Activated T-cell treated with anti-CD3 and anti-CD28 coated beads, Interleukin-2, amount 50 U/mL, for 24 hours (primary cell): ENCODE data around the gene SGSH.
A peak's percentile ranks its signal among the peaks of the same experiment; 100 is the strongest.

ENCODE experiments used
- DNase-seq: peaks from one replicate; pipeline ENCODE4 v3.0.0-alpha.2; 2020
- H3K27ac Mint-ChIP-seq: 2 replicates; pipeline ENCODE4 v1.8.0; 2020; ENCODE audit warnings: mild to moderate bottlenecking, mixed read lengths
- H3K27me3 Mint-ChIP-seq: 2 replicates; pipeline ENCODE4 v1.8.0; 2020; ENCODE audit warnings: mixed read lengths
- H3K36me3 Mint-ChIP-seq: 2 replicates; pipeline ENCODE4 v1.8.0; 2020; ENCODE audit warnings: low read depth, mixed read lengths
- H3K4me1 Mint-ChIP-seq: 2 replicates; pipeline ENCODE4 v1.8.0; 2020; ENCODE audit warnings: low read depth, mixed read lengths
- H3K4me3 Mint-ChIP-seq: 2 replicates; pipeline ENCODE4 v1.8.0; 2020; ENCODE audit warnings: mild to moderate bottlenecking, moderate library complexity, mixed read lengths
- H3K9me3 Mint-ChIP-seq: 2 replicates; pipeline ENCODE4 v1.8.0; 2020; ENCODE audit warnings: mixed read lengths

Gene SGSH

DNA sequence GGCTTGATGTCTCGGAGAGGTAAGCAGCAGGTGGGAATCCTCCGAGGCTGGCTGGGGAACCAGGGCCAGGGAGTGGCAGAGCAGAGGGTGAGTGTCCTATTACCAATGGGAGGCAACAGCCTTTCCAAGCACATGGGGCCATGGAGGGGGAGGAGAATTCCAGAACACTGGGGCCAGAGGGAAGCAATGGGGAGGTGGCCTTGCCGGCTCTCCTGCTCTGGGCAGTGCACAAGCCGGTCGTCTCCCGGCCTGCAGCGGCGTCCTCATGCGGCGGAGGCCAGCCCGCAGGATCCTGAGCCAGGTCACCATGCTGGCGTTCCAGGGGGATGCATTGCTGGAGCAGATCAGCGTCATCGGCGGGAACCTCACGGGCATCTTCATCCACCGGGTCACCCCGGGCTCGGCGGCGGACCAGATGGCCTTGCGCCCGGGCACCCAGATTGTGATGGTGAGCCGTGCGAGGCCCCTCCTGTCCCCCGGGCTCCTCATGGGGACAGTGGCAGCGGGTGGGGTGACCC is 21.9 kb downstream of the SGSH start:
- DNase-seq = no peak
- Mint-ChIP-seq H3K27me3 (peaks cover 4% of the 10 kb centered on the region), H3K4me1 (peaks cover 2% of the 10 kb centered on the region), H3K4me3 (no peak overlapping the region), H3K9me3 (no peaks in the 10 kb centered on the region), H3K36me3 (no peaks in the 10 kb centered on the region), H3K27ac (no peak overlapping the region)

DNA sequence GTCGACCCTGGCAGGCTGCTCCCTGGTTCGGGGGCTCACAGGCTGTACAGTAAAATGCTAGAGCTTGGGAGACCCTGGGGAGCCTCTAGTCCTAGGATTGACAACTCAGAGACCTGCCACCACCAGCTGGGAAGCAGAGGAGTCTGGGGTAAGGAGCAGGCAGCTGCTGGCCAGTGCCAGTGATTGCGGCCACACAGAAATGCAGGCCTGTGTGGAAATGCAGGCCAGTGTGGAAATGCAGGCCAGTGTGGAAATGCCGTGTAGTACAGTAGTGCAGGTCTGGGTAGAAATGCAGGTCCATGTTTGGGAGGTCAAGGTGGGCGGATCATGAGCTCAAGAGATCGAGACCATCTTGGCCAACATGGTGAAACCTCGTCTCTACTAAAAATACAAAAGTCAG is 23.5 kb downstream of the SGSH start:
- no peaks in the 10 kb centered on the region for H3K9me3 Mint-ChIP-seq
- DNase-seq = no peak
- no peak overlapping the region for H3K4me3 Mint-ChIP-seq
- no peak overlapping the region for H3K27ac Mint-ChIP-seq
- no peaks in the 10 kb centered on the region for H3K36me3 Mint-ChIP-seq
- H3K27me3 Mint-ChIP-seq = peaks cover 9% of the 10 kb centered on the region
- peaks cover 2% of the 10 kb centered on the region for H3K4me1 Mint-ChIP-seq

DNA sequence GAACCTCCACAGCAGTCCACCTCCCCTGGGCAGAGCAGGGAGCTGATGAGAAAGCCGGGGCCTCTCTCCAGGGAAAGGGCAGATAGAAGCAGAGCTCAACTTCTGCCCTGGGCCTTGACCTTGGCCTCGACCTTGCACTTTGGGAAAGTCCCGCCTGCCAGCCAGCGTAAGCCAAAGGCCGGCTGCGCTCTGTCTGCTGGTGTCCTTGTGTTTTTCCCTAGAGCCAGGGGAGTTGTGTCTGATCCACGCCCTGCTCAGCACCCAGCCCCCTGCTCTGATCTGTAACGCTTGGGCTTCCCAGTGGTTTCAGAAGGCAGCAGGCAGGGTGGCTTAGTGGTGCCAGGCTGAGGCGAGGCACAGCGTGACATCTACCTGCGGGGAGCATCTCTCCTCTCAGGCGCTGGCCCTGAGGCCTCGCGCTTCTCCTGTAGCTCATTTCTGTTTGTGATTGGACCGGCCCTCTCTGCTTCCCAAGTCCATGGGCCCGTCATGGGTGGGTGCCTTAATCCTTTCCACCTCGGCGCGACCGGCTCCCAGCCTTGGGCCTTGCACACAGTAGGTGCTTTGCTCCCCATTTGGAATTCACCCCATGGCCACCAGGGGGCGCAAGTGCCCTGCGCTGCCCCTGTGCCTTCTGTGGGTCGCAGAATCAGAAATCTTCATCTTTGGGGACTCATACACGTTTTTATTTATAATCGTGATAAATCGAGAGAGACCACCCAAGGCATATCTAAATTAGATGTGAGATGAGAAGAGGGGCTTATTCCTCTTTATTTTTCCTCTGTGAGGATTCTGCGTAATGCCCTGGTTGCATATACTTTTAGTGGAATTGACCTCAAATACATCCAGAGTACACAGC is 24.2 kb downstream of the SGSH start:
- H3K27me3 Mint-ChIP-seq = peaks cover 11% of the 10 kb centered on the region
- H3K4me3 Mint-ChIP-seq = no peak overlapping the region
- DNase-seq = peak; percentile 78
- no peaks in the 10 kb centered on the region for H3K36me3 Mint-ChIP-seq
- H3K27ac Mint-ChIP-seq = no peak overlapping the region
- peaks cover 2% of the 10 kb centered on the region for H3K4me1 Mint-ChIP-seq
- no peaks in the 10 kb centered on the region for H3K9me3 Mint-ChIP-seq

DNA sequence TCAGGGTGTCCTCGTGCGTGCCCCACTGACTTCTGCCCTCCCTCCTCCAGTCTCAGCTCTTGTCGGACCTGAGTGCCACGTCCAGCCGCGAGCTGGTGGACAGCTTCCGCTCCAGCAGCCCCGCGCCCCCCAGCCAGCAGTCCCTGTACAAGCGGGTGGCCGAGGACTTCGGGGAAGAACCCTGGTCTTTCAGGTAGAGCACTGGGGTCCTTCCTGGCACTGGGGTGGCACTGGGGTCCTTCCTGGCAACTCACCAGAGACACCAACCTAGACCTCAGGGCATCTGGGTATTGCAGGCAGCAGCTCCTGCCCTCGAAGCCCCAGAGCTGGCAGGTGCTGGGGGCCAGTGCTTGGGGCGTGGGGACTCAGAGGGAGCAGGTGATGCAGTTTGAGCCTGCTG is 25.0 kb downstream of the SGSH start:
- H3K27me3 Mint-ChIP-seq = peaks cover 11% of the 10 kb centered on the region
- no peak for DNase-seq
- no peaks in the 10 kb centered on the region for H3K36me3 Mint-ChIP-seq
- H3K4me1 Mint-ChIP-seq = peaks cover 2% of the 10 kb centered on the region
- no peak overlapping the region for H3K27ac Mint-ChIP-seq
- H3K4me3 Mint-ChIP-seq = no peak overlapping the region
- H3K9me3 Mint-ChIP-seq = no peaks in the 10 kb centered on the region

DNA sequence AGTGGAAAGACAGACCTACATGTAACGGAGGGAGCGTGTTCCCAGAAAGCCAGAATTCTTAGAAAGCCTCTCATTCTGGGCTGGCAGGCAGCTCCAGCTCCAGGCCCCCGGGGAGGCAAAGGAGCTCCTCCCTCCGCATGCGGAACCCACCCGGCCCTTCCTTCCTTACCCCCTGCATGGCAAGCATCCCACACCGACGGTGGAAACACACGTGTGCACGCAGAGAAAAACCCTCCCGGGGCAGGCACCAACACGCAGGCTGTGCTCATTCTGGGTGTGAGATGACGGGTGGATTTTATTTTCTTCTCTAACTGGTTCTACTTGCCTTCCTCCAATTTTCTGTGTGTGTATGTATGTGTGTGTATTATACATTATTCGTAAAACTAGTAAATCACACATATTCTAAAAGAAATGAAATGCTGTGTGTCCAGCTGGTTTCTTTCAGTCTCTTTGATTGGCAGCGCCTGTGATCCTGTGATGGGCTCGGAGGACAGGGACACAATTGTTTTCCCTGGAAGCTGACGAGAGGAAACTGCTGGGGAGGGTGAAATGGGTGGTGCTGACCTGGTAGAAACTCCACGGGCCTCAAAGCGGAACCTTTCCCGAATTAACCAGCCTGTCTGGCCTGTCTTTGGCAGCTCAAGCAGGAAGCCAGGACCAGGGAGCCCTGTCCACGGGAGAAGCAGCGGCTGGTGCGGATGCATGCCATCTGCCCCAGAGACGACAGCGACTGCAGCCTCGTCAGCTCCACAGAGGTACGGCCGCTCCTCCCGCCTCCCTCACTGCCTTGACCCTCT is 28.1 kb downstream of the SGSH start:
- H3K27me3 Mint-ChIP-seq = peaks cover 11% of the 10 kb centered on the region
- peaks cover 2% of the 10 kb centered on the region for H3K4me1 Mint-ChIP-seq
- no peak overlapping the region for H3K27ac Mint-ChIP-seq
- no peak overlapping the region for H3K4me3 Mint-ChIP-seq
- DNase-seq = no peak
- H3K9me3 Mint-ChIP-seq = no peaks in the 10 kb centered on the region
- H3K36me3 Mint-ChIP-seq = no peaks in the 10 kb centered on the region

DNA sequence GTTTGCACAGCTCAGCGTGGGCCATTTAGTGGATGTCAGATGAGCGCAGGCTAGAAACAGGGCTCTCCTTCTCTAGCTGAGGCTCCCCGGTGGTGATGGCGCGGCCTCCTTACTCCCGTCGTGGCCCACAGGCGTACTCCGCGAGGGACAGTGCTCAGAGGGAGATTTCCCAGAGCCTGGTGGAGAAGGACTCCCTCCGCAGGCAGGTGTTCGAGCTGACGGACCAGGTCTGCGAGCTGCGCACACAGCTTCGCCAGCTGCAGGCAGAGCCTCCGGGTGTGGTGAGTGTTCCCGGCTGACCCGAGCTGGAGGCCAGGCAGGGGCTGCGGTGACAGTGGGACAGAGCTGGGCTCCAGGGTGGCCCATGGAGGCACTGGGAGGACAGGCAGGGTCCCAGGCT is 28.9 kb downstream of the SGSH start:
- H3K4me1 Mint-ChIP-seq = peaks cover 2% of the 10 kb centered on the region
- DNase-seq = no peak
- H3K27ac Mint-ChIP-seq = no peak overlapping the region
- no peaks in the 10 kb centered on the region for H3K36me3 Mint-ChIP-seq
- H3K4me3 Mint-ChIP-seq = no peak overlapping the region
- H3K27me3 Mint-ChIP-seq = peaks cover 11% of the 10 kb centered on the region
- no peaks in the 10 kb centered on the region for H3K9me3 Mint-ChIP-seq

DNA sequence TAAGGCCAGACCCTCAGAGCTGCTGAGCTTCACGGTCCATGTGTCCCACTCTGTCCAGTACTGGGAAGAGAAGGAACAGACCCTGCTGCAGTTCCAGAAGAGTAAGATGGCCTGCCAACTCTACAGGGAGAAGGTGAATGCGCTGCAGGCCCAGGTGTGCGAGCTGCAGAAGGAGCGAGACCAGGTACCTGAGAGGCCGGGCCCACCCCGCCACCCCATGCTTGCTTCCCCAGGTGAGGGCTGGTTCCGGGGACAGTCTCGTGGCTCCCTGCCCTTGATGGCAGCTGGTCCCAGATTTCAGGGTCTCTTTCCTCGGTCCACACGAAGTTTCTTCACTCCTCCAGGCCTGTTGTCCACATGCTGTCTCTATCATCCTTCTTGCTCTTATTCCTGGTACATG is 29.4 kb downstream of the SGSH start:
- peaks cover 11% of the 10 kb centered on the region for H3K27me3 Mint-ChIP-seq

DNA sequence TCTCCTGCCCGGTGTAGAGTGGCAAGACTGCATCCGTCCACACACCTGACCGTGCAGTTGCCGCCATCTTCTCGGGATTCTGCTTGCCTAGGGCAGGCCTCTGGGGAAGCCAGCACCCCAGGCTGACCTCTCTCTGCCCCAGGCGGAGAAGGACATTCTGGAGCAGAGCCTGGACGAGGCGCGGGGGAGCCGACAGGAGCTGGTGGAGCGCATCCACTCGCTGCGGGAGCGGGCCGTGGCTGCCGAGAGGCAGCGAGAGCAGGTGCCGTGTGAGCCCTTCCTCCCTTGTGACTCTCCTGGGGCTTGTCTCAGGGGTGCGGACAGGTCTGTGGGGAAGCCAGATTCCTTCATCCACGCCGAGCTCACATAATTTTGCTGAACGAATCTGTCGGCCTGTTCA is 30.5 kb downstream of the SGSH start:
- no peaks in the 10 kb centered on the region for H3K36me3 Mint-ChIP-seq
- no peak overlapping the region for H3K27ac Mint-ChIP-seq
- H3K4me1 Mint-ChIP-seq = no peaks in the 10 kb centered on the region
- no peak for DNase-seq
- no peak overlapping the region for H3K4me3 Mint-ChIP-seq
- H3K9me3 Mint-ChIP-seq = no peaks in the 10 kb centered on the region
- peaks cover 11% of the 10 kb centered on the region for H3K27me3 Mint-ChIP-seq

More for the DNA sequence above, 29.4 kb downstream of the SGSH start:
- no peaks in the 10 kb centered on the region for H3K4me1 Mint-ChIP-seq
- no peak for DNase-seq
- no peaks in the 10 kb centered on the region for H3K9me3 Mint-ChIP-seq
- no peaks in the 10 kb centered on the region for H3K36me3 Mint-ChIP-seq
- no peak overlapping the region for H3K27ac Mint-ChIP-seq
- no peak overlapping the region for H3K4me3 Mint-ChIP-seq

DNA sequence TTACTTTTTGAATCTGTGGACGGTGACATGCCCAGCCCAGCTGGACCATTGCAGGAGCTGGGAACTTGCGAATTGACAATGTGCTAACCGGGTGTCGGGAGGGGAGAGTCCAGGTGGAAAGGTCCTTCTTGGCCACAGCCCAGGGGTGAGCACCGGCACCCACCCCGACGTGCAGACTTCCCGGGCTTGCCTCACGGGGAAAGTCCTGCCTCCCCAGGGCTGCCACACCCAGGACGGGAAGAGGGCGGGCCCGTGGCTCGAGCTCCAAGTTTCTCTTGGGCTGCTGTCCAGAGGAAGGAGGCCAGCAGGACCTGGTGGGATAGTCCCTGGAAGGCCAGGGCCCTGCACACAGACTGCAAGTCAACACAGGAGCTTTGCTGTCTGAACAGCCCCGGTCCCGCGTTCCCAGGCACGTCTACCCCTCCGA is 32.6 kb downstream of the SGSH start:
- Mint-ChIP-seq H3K4me3 (no peak overlapping the region), H3K36me3 (no peaks in the 10 kb centered on the region), H3K27me3 (peaks cover 7% of the 10 kb centered on the region), H3K4me1 (no peaks in the 10 kb centered on the region), H3K27ac (no peak overlapping the region), H3K9me3 (no peaks in the 10 kb centered on the region)
- no peak for DNase-seq

DNA sequence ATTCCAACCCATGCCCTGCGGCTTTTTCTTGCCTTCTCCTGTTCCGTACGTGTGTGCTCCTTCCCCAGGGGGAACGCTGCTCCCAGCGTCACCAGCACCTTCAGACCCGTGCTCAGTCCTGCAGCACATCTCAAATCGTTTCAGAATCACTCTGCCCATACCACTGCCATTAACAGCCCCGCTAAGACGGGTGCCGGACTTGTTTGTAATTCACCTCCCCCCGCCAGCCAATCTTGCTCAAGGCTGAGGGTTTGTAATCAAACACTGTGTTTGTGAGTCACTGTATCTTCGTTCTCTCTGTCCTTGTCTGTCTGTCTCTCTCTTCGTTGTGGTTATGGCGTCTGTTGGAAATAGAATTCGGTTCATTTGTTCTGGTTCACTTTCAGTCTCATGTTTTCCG is 33.0 kb downstream of the SGSH start:
- H3K4me3 Mint-ChIP-seq = no peak overlapping the region
- H3K4me1 Mint-ChIP-seq = no peaks in the 10 kb centered on the region
- no peak overlapping the region for H3K27ac Mint-ChIP-seq
- DNase-seq = no peak
- peaks cover 6% of the 10 kb centered on the region for H3K27me3 Mint-ChIP-seq
- H3K9me3 Mint-ChIP-seq = no peaks in the 10 kb centered on the region
- no peaks in the 10 kb centered on the region for H3K36me3 Mint-ChIP-seq

DNA sequence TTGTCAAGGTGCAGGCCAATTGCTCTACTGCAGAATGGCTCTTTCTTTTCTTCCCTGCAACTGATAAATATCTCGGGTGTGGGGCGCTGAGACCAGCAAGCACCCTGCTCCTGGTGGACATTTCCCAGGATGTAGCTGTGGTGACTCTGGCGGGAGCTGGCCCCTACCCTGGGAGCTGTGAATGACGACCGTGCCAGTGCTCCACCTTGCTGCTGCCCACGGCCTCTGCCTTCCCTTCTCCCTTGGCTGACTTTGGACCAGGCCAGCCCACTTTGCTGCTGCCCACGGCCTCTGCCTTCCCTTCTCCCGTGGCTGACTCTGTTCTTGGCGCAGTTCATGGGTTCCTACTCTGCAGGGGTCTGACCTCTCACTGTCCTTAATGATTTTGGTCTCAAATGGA is 34.2 kb downstream of the SGSH start:
- Mint-ChIP-seq H3K4me3 (no peak overlapping the region), H3K27ac (no peak overlapping the region), H3K27me3 (no peaks in the 10 kb centered on the region), H3K9me3 (no peaks in the 10 kb centered on the region), H3K4me1 (no peaks in the 10 kb centered on the region), H3K36me3 (no peaks in the 10 kb centered on the region)
- no peak for DNase-seq

DNA sequence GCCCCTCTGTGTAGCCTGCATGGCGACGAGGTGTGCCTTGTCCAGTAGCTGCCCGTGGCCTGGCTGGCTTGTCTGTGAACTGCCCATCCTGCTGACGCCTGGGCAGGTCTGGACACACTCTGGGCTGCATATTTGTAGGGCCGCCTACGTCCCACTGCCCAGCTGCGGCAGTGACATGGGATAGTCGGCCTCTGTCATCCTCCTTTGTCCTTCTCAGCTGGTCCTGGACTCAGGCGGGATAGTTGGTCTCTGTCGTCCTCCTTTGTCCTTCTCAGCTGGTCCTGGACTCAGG is 35.8 kb downstream of the SGSH start:
- DNase-seq = no peak
- Mint-ChIP-seq H3K27ac (no peak overlapping the region), H3K36me3 (no peaks in the 10 kb centered on the region), H3K9me3 (no peaks in the 10 kb centered on the region), H3K4me3 (no peak overlapping the region), H3K4me1 (no peaks in the 10 kb centered on the region), H3K27me3 (no peaks in the 10 kb centered on the region)

DNA sequence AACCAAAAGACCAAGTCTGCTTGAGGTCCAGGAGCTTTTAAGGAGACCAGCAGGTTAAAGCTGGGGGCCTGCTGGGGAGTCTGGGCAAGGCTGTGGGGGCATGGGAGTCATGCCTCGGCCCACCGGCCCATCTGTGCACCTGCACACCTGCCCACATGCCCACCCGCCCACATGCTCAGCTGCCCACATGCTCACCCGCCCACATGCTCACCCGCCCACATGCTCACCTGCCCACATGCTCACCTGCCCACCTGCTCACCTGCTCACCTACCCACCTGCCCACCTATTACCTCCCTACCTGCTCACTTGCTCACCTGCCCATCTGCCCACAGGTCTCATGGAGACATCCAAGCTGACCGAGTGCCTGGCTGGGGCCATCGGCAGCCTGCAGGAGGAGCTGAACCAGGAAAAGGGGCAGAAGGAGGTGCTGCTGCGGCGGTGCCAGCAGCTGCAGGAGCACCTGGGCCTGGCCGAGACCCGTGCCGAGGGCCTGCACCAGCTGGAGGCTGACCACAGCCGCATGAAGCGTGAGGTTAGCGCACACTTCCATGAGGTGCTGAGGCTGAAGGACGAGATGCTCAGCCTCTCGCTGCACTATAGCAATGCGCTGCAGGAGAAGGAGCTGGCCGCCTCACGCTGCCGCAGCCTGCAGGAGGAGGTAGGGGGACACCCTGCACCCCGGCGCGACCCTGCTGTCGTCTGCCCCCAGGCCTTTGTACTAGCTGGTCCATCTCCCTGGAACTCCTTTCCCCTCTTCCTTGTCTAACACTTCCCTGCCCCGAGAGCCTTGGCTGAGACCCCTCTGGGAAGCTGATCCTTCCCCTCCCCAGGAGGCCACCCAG is 36.3 kb downstream of the SGSH start:
- H3K4me3 Mint-ChIP-seq = no peak overlapping the region
- H3K27me3 Mint-ChIP-seq = no peaks in the 10 kb centered on the region
- no peak for DNase-seq
- H3K9me3 Mint-ChIP-seq = no peaks in the 10 kb centered on the region
- H3K4me1 Mint-ChIP-seq = no peaks in the 10 kb centered on the region
- no peak overlapping the region for H3K27ac Mint-ChIP-seq
- no peaks in the 10 kb centered on the region for H3K36me3 Mint-ChIP-seq

DNA sequence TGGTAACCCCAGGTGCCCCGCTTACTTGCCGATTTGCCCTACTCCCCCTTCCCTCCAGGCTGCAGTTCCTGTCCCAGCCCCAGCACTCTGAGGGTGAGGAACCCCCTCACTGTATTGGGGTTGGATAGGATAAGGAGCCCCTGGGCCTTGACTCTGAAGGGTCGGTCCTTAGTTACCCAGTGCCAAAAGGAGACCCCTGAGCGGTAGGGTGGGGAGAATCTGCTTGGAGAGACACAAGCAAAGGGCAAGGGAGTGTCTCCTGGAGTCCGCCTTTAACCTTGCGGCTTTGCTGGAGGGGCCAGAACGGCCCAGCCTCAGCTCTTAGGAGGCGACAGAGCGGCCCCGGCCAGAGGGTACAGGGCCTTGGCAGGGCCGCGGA is 37.3 kb downstream of the SGSH start:
- no peak for DNase-seq
- H3K27me3 Mint-ChIP-seq = no peaks in the 10 kb centered on the region
- no peak overlapping the region for H3K4me3 Mint-ChIP-seq
- H3K9me3 Mint-ChIP-seq = no peaks in the 10 kb centered on the region
- no peaks in the 10 kb centered on the region for H3K36me3 Mint-ChIP-seq
- H3K27ac Mint-ChIP-seq = no peak overlapping the region
- no peaks in the 10 kb centered on the region for H3K4me1 Mint-ChIP-seq
